Measurements from ENCODE around the gene SUPT20HL1.
"Not testable (repeated sequence)": the region's sequence is repeated elsewhere in the genome, so short reads cannot be mapped to it uniquely, and the experiment has no call there.

DNA sequence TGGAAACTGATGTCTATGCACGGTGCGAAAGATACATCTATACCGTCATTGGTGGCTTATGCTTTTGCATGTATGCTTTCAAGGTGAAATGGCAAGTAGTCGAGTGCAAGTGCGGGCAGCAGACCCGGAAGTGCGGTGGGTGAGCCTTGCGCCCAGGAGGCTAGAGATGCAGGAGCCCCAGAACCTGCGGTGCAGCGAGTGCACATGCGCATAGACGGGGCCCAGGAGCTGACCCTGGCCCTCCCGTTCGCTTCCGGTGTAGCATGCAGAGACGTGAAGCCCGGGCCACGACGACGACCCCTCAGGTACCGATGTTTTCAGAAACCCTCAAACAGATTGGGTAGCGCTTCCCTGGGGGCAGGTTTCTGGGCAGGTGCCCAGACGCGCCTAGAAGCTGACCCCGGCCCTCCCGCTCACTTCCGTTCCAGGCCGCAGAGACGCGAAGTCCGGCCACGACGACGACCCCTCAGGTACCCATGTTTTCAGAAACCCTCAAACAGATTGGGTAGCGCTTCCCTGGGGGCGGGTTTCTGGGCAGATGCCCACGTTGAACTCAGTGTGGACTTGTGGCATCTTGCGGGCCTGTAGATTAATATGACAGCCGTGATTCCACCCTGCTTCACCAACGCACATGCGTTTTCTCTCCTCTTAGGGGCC lies 1.8 kb downstream of the SUPT20HL1 start:
- TF ChIP-seq, protein P1, sequence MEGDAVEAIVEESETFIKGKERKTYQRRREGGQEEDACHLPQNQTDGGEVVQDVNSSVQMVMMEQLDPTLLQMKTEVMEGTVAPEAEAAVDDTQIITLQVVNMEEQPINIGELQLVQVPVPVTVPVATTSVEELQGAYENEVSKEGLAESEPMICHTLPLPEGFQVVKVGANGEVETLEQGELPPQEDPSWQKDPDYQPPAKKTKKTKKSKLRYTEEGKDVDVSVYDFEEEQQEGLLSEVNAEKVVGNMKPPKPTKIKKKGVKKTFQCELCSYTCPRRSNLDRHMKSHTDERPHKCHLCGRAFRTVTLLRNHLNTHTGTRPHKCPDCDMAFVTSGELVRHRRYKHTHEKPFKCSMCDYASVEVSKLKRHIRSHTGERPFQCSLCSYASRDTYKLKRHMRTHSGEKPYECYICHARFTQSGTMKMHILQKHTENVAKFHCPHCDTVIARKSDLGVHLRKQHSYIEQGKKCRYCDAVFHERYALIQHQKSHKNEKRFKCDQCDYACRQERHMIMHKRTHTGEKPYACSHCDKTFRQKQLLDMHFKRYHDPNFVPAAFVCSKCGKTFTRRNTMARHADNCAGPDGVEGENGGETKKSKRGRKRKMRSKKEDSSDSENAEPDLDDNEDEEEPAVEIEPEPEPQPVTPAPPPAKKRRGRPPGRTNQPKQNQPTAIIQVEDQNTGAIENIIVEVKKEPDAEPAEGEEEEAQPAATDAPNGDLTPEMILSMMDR (IDR thresholded peaks at IDR 0.05): not testable (repeated sequence)
- TF ChIP-seq POLR2A (IDR thresholded peaks at IDR 0.05): not testable (repeated sequence)
